ENCODE data around the gene TICAM2. TPM values are rescaled to one million over a fixed set of nuclear protein-coding genes. Genes with fewer than 3 reads are reported as not detected.

TICAM2 gene
- total and polyA plus RNA-seq, 9 of the 15 experiments (the other 6 are each of a cell fraction or from before 2014, with no cell fraction given): 0.15 to 1.8 (median 0.98) TPM

- ATAC-seq: peak; percentile 97
- BruUV-seq (replicated peaks): no TSS peak
- FAIRE-seq: peak; percentile 74
- Histone ChIP-seq H3K4me2 (ENCODE audit: insufficient read depth, low read length) (peak within 1 kb of the TSS; percentile 83), H3K9me1 (ENCODE audit: control insufficient read depth, insufficient read depth, low read length) (no peaks in the 10 kb centered on the region), H3K27ac (ENCODE audit: extremely low read depth, low read depth, low read length) (peak within 1 kb of the TSS; percentile 89), H4K20me1 (replicated peaks; ENCODE audit: control insufficient read depth, insufficient read depth, low read length) (peaks cover 5% of the 10 kb centered on the region; the same call in 1 of the 2 replicates), H3K9ac (ENCODE audit: insufficient read depth in 1 of 2, low read depth in 2 of 2, low read length in 2 of 2) (peak within 1 kb of the TSS; percentile 78 to 97), H3K9me3 (replicated peaks; ENCODE audit: control insufficient read depth, insufficient read depth, low read depth, low read length) (peaks cover 10% of the 10 kb centered on the region), H3K4me3 (peak within 1 kb of the TSS; percentile 84), H3K79me2 (ENCODE audit: control insufficient read depth, insufficient read depth, low read length) (peaks cover 46% of the 10 kb centered on the region), H3K27me3 (ENCODE audit: control insufficient read depth in 2 of 2, insufficient read depth in 2 of 2, low read length in 2 of 2) (no peaks in the 10 kb centered on the region), H2AFZ (ENCODE audit: low read depth, low read length) (peak within 1 kb of the TSS; percentile 84), H3K4me1 (replicated peaks in 1 of 2; ENCODE audit: control insufficient read depth in 2 of 2, insufficient read depth in 2 of 2, low read length in 2 of 2) (peaks cover 3 to 7% of the 10 kb centered on the region in 2 experiments; a peak in 2 of 5 replicates), H3K36me3 (ENCODE audit: control insufficient read depth, insufficient read depth, low read length) (peaks cover 28% of the 10 kb centered on the region; the same call in 2 of the 3 replicates)
- in situ Hi-C loops (cut with MboI): no loop called here
- DNase-seq (ENCODE audit: extremely low read depth in 1 of 4, low spot score in 3 of 4): peak; percentile 95 to 96 (median 96)
- intact Hi-C loops (cut with micrococcal nuclease): loop anchor here (5.0 kb wide), 4 partner anchors 43 to 298 kb away; partner anchors contain the start of genes AP3S1, ATG12, PGGT1B and TMED7
- ChIA-PET POLR2A (interaction anchor here (0.6 to 2.3 kb wide), 8 partner anchors 10 to 347 kb away, joined by 3 to 6 read pairs (median 3); no protein-coding TSS in a partner anchor), CTCF (ENCODE audit: low intra/inter-chr PET ratio) (interaction anchor here (0.6 kb wide), 1 partner anchor 448 kb away, joined by 3 read pairs; no protein-coding TSS in a partner anchor)
- under 1% methylated on average over 54 of the region's 82 CpGs for WGBS (ENCODE audit: insufficient coverage, low coverage, missing lambda C conversion rate)
- TF ChIP-seq, protein P1, sequence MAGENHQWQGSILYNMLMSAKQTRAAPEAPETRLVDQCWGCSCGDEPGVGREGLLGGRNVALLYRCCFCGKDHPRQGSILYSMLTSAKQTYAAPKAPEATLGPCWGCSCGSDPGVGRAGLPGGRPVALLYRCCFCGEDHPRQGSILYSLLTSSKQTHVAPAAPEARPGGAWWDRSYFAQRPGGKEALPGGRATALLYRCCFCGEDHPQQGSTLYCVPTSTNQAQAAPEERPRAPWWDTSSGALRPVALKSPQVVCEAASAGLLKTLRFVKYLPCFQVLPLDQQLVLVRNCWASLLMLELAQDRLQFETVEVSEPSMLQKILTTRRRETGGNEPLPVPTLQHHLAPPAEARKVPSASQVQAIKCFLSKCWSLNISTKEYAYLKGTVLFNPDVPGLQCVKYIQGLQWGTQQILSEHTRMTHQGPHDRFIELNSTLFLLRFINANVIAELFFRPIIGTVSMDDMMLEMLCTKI (IDR thresholded peaks at IDR 0.05; ENCODE audit: partially characterized antibody): no peak
- TF ChIP-seq PTRF (tag; IDR thresholded peaks at IDR 0.05): no peak
- 0 out of 2 replicates have a peak, but pooled peaks have one; percentile 36 for TF ChIP-seq IRF2 (CRISPR knock-in tag; IDR thresholded peaks at IDR 0.05)
- peak; percentile 82 for TF ChIP-seq SP1 (CRISPR knock-in tag; IDR thresholded peaks at IDR 0.05)
- no peak for TF ChIP-seq ZKSCAN3 (CRISPR knock-in tag; IDR thresholded peaks at IDR 0.05)
- TF ChIP-seq, protein P2, sequence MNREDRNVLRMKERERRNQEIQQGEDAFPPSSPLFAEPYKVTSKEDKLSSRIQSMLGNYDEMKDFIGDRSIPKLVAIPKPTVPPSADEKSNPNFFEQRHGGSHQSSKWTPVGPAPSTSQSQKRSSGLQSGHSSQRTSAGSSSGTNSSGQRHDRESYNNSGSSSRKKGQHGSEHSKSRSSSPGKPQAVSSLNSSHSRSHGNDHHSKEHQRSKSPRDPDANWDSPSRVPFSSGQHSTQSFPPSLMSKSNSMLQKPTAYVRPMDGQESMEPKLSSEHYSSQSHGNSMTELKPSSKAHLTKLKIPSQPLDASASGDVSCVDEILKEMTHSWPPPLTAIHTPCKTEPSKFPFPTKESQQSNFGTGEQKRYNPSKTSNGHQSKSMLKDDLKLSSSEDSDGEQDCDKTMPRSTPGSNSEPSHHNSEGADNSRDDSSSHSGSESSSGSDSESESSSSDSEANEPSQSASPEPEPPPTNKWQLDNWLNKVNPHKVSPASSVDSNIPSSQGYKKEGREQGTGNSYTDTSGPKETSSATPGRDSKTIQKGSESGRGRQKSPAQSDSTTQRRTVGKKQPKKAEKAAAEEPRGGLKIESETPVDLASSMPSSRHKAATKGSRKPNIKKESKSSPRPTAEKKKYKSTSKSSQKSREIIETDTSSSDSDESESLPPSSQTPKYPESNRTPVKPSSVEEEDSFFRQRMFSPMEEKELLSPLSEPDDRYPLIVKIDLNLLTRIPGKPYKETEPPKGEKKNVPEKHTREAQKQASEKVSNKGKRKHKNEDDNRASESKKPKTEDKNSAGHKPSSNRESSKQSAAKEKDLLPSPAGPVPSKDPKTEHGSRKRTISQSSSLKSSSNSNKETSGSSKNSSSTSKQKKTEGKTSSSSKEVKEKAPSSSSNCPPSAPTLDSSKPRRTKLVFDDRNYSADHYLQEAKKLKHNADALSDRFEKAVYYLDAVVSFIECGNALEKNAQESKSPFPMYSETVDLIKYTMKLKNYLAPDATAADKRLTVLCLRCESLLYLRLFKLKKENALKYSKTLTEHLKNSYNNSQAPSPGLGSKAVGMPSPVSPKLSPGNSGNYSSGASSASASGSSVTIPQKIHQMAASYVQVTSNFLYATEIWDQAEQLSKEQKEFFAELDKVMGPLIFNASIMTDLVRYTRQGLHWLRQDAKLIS (CRISPR knock-in tag; IDR thresholded peaks at IDR 0.05): peak; percentile 84
- no peak for TF ChIP-seq ZNF644 (tag; IDR thresholded peaks at IDR 0.05; ENCODE audit: low read depth)
- TF ChIP-seq RBM22 (IDR thresholded peaks at IDR 0.05; ENCODE audit: low read depth, low read length, poor library complexity, severe bottlenecking): peak; percentile 63
- peak; percentile 66 for TF ChIP-seq LEF1 (IDR thresholded peaks at IDR 0.05)
- TF ChIP-seq RFX1 (IDR thresholded peaks at IDR 0.05): no peak
- TF ChIP-seq, protein P3, sequence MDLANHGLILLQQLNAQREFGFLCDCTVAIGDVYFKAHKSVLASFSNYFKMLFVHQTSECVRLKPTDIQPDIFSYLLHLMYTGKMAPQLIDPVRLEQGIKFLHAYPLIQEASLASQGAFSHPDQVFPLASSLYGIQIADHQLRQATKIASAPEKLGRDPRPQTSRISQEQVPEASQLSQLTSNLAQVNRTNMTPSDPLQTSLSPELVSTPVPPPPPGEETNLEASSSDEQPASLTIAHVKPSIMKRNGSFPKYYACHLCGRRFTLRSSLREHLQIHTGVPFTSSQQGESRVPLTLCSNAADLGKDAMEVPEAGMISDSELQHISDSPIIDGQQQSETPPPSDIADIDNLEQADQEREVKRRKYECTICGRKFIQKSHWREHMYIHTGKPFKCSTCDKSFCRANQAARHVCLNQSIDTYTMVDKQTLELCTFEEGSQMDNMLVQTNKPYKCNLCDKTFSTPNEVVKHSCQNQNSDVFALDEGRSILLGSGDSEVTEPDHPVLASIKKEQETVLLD (IDR thresholded peaks at IDR 0.05): peak; percentile 30; the same call in 1 of the 2 replicates
- peak; percentile 88 for TF ChIP-seq POLR2H (tag; IDR thresholded peaks at IDR 0.05; ENCODE audit: low read depth)
Measured at GRCh38 chr5:115544436-115545350, 57.6 kb downstream of the TICAM2 start, which contains the start of gene FEM1C. Gene FEM1C (minus strand): TSS chr5:115544775. CDS start chr5:115543493, 1,282 bp downstream.
